Stimulated activated CD4-positive, alpha-beta T cell treated with anti-CD3 and anti-CD28 coated beads, TNF-alpha, amount 100 ng/mL, for 24 hours (primary cell): ENCODE measurements around the gene NBEAL1.
"Not testable (repeated sequence)": the region's sequence is repeated elsewhere in the genome, so short reads cannot be mapped to it uniquely, and the experiment has no call there.

Experiments
- DNase-seq, 3 experiments: peaks; one replicate each; pipeline ENCODE4 v3.0.0-alpha.2; 2020; ENCODE audit warnings: low read depth in 3 of 3

The NBEAL1 gene

DNA sequence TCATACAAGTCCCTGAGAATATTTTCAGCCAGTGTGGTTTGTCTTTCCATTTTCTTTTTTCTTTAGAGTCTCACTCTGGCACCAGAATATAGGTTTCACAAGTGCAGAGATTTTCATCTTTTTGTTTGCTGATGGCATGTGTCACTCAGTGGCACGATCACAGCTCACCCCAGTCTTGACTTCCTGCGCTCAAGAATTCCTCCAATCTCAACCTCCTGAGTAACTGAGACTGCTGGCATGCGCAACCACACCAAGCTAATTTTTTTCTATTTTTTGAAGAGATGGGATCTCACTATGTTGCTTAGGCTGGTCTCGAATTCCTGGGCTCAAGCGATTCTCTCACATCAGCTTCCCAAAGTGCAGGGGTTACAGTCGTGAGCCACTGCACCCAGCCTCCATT, 23.9 kb downstream of the NBEAL1 start:
- no peak for DNase-seq

DNA sequence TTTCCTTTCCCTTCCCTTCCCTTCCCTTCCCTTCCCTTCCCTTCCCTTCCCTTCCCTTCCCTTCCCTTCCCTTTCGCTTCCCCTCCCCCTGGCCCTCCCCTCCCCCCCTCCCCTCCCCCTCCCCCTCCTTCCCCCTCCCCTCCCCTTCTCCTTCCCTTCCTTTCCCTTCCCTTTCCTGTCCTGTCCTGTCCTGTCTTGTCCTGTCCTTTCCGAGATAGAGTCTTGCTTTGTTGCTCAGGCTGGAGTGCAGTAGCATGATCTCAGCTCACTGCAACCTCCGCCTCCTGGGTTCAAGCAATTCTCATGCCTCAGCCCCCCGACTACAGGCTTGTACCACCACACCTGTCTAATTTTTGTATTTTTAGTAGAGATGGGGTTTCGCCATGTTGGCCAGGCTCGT, 24.5 kb downstream of the NBEAL1 start:
- not testable (repeated sequence) for DNase-seq

DNA sequence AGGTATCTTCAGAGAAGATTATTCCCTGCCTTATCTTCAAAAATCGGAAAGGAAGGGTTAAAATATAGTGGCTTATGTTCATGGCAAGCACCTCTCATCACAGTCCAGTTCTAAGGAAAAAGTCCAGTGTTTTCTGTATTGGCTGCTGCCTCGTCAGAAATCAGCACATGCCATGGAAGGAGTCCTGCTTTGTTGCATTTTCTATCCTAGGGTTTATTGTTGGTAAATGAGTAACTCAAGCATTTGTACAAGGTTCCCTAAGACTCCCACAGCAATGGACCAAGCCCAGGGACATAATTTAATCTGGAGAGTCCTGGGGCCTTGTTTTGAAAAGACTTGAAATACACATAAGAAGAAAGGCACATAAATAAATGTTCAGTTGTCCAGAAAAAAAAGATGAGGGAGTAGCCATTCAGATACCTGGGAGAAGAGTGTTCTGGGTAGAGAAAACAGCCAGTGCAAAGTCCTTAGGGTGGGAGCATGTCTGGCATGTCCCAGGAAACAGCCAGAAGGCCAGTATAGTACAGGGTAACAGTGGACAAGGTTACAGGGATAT, 26.4 kb downstream of the NBEAL1 start:
- DNase-seq, result no peak

DNA sequence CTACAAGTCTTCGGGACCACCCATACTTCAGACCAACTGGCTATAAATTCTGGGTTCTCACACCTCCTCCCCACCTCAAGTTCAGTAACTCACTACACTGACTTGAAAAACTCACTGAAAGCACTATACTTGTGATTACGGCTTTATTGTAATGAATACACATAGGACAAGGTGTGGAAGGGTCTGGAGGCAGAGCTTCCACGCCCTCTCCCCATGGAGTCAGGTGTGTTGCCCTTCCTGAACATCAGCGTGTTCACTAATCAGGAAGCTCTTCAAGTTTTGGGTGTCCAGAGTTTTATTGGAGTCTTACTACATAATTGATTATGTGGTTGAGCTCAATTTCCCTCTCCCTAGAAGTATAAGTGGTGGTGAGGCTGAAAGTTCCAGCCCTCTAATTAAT, 27.5 kb downstream of the NBEAL1 start:
- DNase-seq, result no peak

DNA sequence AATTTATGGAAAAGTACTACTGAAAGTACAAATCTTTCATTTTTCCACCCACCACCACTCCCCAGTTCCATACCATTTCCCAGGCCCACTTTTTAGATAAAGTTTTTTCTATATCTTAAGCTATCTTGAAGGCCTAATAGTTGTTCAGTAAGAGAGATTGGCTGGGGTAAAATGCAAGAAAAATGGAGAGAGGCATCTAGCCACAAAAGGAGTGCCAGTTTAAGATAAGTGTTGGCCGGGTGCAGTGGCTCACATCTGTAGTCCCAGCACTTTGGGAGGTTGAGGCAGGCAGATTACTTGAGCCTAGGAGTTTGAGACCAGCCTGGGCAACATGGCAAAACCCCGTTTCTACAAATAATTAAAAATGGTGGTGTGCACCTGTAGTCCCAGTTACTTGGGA, 28.6 kb downstream of the NBEAL1 start:
- DNase-seq, result no peak

DNA sequence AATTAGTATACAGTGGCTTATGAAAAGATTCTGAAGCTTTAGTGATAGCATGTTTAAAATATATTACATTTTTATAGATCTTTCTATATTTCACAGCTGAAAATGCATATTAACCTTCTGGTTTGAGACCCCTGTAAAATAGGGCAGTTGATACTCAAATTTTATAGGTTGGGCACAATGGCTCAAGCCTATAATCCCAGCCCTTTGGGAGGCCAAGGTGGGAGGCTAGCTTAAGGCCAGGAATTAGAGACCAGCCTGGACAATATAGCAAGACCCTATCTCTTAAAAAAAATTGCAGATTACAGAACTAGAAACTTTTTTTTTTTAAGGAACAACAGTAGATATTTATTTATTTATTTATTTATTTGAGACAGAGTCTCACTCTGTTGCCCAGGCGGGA, 31.2 kb downstream of the NBEAL1 start:
- DNase-seq, result no peak

DNA sequence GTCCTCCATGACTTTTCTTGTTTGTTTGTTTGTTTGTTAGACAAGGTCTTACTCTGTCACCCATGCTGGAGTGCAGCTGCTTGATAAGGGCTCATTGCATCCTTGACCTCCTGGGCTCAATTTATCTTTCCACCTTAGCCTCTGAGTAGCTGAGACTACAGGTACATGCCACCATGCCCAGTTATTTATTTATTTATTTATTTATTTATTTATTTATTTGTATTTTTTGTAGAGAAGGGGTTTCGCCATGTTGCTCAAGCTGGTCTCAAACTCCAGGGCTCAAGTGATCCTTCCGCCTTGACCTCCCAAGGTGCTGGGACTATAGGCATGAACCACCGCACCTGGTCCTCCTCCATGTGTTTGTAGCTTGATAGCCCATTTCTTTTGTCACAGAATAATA, 37.9 kb downstream of the NBEAL1 start:
- no peak for DNase-seq

DNA sequence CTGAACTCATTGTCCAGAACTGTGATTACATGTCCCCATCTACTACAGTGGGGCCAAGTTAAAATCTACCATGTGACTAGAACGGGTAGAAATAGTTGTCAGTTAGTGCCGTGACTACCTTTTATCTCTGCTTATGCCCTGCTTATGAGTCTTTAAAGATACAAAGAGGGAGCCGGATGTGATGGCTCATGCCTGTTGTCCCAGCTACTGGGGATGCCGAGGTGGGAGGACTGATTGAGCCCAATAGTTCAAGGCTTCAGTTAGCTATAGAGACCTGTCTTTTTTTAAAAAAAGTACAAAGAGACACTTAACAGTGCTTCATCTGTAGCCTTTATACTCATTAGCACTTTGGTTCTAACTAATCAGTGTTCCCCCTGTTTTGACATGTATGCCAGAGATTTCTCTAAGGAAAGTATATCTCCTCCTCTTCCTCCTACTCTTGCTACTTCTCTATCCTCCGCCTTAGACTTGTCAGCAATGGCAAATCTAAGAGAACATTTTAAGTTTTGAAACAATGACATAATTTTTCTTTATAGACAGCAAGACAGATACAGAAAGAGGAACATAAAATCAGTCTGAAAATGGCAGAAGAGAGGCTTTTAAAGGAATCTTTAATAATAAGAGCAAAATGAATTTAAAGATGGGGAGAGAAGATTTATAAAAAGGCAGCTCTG, 45.0 kb downstream of the NBEAL1 start:
- DNase-seq, result no peak

DNA sequence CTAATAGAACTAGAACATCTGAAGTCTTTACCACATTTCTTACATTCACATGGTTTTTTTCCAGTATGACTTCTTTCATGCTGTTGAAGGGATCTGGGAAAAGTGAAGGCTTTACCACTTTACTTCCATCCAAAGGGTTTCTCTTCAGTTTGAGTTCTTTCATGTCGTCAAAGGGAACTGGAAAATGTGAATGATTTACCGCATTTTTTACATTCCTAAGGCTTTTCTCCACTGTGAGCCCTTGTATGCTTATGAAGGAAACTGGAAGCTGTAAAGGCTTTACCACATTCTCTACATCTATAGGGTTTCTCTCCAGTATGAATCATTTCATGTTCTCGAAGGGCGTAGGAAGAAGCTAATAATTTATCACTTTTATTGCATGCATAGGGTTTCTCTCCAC, 46.7 kb downstream of the NBEAL1 start:
- no peak for DNase-seq

DNA sequence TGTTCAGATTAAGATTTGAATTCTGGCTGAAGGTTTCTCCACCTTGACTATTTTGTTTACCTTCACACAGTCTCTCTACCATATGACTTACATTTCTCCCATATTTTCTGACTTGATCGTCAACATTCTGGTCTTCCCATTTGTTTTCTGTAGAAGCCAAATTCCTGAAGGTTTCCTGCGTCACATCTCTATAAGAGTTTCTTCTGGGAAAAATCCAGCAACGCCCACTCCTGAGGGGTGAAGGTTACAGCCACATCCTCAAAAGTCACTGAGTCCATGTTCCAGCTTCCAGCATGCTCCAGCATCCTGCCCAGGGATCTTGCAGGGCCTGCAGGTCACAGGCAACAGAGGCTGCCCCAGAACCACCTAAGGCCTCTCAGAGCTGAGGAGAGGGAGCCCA, 47.5 kb downstream of the NBEAL1 start:
- no peak for DNase-seq

DNA sequence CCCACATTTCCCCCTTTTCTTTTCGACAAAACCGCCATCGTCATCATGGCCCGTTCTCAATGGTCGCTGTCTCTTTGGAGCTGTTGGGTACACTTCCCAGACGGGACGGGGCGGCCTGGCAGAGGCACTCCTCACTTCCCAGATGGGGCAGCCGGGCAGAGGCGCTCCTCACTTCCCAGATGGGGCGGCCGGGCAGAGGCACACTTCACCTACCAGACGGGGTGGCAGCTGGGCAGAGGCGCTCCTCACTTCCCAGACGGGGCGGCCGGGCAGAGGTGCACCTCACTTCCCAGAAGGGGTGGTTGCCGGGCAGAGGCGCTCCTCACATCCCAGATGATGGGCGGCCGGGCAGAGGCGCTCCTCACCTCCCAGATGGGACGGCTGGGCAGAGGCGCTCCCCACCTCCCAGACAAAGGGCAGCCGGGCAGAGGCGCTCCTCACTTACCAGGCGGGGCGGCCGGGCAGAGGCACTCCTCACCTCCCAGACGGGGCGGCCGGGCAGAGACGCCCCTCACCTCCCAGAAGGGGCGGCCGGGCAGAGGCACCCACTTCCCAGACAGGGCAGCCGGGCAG, 51.9 kb downstream of the NBEAL1 start:
- not testable (repeated sequence) for DNase-seq

DNA sequence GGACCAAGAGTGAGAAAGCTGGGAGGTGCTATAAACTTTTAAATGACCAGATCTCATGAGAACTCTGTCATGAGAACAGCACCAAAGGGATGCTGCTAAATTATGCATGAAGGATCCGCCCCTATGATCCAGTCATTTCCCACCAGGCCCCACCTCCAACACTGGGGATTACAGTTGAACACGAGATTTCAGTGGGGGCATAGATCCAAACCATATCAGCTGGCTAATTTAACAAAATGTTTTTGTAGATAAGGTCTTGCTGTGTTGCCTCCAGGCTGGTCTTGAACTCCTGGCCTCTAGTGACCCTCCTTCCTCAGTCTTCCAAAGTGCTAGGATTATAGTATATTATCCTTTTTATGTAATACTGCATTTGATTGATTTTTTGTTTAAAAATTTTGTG, 56.0 kb downstream of the NBEAL1 start:
- no peak for DNase-seq

DNA sequence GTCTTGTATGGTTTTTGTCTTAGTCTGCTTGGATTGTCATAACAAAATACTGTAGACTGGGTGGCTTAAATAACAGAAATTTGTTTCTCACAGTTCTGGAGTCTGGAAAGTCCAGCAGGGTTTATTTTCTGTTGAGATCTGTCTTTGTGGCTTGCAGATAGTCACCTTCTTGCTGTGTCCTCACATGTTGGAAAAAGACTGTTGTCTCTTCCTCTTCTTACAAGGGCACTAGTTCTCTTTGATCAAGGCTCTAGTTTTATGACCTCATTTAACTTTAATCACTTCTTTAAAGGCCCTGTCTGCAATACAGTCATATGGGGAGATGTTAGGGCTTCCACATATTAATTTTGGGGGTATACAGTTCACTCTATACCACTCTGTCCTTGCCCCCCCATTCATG, 56.5 kb downstream of the NBEAL1 start:
- no peak for DNase-seq

DNA sequence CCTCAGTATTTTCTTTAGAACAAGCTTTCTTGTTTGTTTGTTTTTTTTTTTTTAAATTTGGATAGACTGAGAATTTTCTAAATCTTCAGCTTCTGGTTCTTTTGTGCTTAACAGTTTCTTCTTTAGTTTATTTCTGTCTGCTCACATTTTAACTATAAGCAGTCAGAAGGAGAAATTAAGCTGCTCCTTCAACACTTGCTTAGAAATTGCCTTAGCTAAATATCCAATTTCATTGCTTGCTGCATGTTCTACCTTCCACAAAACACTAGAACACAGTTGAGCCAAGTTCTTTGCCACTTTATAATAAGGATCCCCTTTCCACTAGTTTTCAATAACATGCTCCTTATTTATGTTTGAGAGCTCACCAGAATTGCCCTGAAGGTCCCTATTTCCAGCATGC, 57.7 kb downstream of the NBEAL1 start:
- no peak for DNase-seq

DNA sequence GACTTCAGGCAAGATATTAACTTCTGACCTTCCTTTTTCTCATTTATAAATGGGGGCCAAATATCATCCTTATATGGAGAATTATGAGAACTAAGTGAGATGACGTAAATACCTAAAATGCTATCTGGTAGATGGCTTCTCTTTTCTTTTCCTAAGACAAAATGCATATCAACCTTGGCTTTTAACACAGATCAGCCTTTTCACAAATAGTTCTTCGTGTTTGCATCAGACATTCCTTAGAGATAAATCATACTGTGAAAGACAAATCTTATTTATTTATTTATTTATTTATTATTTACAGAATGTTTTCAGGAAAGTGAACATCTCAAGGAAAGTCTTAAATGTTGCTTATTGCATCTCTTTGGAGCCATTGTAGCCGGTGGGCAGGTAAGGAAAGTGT, 62.8 kb downstream of the NBEAL1 start:
- no peak for DNase-seq

DNA sequence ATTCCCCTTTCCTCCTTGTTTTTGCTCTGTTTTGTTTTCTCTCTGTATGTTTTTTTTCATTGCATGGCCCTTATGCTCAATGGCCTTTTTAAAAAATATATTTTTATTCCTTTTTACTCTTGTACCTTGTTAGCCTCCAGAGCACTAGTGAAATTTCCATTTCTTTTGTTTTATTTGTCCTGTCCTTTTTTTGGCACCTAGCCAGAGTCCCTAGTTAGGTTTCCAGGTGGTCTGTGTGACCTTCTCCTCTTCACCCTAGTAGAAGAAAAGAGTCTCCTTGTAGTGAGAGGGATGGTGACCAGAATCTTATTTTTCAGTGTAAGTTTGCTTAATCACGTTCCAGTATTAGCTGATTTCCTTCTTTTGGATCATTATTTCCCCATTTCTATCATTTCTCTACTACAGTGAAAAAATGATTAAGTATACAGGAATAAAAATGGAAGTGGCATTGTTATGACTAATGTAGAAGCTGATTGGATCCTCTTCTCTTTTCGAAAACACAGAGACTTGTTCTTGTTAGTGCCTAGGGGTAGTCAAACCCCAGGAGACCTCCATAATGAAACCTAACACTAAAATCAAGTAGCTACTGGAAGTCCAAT, 65.9 kb downstream of the NBEAL1 start:
- no peak for DNase-seq

DNA sequence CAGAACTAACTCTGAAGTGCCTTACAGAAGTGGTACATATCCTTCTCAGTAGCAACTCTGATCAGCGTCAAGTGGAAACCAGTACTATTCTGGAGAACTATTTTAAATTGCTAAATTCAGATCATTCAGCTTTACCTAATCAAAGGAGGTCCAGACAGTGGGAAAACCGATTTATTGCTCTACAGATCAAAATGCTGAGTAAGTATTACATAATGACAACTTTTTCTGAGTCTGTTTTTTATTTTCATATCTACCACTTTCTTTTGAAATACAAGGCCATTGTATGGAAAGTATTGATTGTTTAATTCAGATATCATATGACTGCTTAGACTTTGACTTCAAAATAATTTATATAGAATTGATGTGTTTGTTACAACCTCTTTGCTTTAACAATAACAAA, 68.7 kb downstream of the NBEAL1 start:
- no peak for DNase-seq

DNA sequence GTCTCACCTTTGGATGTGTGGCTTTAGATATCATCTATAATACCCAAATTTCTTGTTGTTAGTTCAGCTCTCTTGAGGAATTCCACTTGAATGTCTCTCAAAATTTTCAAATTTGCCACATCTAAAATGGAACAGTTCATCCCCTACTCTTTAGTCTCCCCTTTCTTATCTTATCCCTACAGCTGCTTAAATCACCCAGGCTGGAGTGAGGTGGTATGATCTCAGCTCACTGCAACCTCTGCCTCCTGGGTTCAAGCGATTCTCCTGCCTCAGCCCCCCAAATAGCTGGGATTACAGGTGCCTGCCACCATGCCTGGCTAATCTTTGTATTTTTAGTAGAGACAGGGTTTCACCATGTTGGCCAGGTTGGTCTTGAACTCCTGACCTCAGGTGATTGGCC, 71.7 kb downstream of the NBEAL1 start:
- DNase-seq, result not testable (repeated sequence)

DNA sequence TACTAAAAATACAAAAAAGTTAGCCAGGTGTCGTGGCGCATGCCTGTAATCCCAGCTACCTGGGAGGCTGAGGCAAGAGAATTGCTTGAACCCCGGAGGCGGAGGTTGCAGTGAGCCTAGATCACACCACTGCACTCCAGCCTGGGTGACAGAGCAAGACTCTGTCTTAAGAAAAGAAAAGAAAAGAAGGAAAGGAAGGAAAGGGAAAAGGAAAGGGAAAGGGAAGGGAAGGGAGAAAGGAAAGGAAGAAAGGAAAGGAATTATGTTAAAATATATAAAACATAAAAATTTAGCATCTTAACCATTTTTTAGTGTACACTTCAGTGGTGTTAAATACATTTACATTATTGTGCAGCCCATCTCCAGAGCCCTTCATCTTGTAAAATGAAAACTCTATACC, 76.0 kb downstream of the NBEAL1 start:
- DNase-seq, result not testable (repeated sequence)

DNA sequence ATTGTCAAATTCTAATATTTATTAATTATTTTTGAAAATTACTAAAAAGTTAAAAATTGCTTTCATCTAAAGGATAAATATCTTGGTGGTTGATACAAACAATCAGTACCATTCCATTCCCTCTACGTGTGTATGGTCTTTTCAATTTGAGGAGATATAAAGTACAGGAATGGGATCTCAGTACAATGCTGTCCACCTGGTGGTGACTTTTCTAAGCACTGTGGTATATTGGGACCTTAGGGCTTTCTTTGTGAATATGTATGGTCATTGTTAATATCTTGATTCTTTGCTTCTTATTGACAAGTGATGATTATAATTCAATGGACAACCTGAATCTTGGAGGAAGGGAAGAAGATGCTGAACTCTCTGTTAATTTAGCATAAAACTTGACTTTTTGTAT, 83.1 kb downstream of the NBEAL1 start:
- no peak for DNase-seq

DNA sequence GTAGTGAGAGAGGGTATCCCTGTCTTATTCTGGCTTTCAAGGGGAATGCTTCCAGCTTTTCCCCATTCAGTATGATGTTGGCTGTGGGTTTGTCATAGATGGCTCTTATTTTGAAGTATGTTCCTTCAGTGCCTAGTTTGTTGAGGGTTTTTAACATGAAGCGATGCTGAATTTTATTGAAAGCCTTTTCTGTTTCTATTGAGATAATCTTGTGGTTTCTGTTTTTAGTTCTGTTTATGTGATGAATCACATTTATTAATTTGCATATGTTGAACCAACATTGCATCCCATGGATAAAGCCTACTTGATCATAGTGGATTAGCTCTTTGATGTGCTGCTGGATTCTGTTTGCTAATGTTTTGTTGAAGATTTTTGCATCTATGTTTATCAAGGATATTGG, 87.7 kb downstream of the NBEAL1 start:
- not testable (repeated sequence) for DNase-seq

DNA sequence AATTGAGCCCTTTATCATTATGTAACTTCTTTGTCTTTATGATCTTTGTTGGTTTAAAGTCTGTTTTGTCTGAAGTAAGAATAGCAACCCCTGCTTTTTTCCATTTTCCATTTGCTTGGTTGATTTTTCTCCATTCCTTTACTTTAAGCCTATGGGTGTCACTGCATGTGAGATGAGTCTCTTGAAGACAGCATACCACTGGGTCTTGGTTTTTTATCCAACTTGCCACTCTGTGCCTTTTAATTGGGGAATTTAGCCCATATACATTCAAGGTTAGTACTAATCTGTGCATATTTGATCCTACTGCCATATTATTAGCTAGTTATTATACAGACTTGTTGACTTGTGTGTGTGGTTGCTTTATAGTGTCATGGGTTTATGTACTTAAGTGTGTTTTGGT, 89.6 kb downstream of the NBEAL1 start:
- DNase-seq, result no peak

DNA sequence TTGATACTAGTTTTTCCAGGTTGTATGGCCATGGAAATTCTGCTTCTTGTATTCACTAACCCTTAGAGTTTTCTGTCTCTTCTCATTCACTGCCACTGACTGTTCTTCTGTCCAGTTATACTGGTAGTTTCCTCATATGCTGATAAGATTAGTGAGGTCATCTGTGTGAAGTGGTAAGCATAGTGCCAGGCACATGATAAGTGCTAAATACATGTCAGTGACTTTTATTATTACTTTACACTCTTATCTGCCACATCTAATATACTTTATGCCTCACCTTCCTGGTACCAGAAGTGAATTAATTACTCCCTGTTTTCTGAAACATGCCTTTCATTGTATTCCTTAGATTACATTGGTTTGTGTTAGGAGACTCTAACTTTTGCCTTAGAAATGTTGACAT, 91.3 kb downstream of the NBEAL1 start:
- DNase-seq, result no peak
